H1 (cell line): ENCODE results near the gene B3GALNT1. TPM values are rescaled to one million over a fixed set of nuclear protein-coding genes. Genes with fewer than 3 reads are reported as not detected.

Experiments used
- CTCF ChIA-PET: fragments of 300-600 bp; sonication (Branson Sonifier 250); formaldehyde crosslinking; loops from one replicate; lab custom pipeline; 2021; ENCODE audit not compliant: partially characterized antibody; lab: Charles Lee
- POLR2A ChIA-PET: fragments of 300-600 bp; sonication (Branson Sonifier 250); formaldehyde crosslinking; loops from one replicate; lab custom pipeline; 2021; ENCODE audit warnings: inconsistent platforms; ENCODE audit not compliant: partially characterized antibody; lab: Charles Lee
- DNase-seq, 2 experiments: peaks; one replicate each; pipeline versions ENCODE4 v3.0.0 to v3.0.0-alpha.2; 2010 to 2022; ENCODE audit warnings: low spot score in 2 of 2, low read depth in 1 of 2, mixed read lengths in 1 of 2
- FAIRE-seq: peaks from 2 replicates; lab custom pipeline; 2011; peaks lifted over from hg19 to GRCh38; lab: Jason Lieb, UNC
- H2AFZ ChIP-seq: 2 replicates; pipeline ENCODE4 v1.8.1; 2012; ENCODE audit warnings: low read length, inconsistent platforms
- H2AK5ac ChIP-seq: 2 replicates; pipeline ENCODE4 v1.6.1; 2013; ENCODE audit warnings: low read depth, low read length
- H2BK120ac ChIP-seq: replicated peaks from 2 replicates; pipeline ENCODE3; 2013; ENCODE audit warnings: low read depth, low read length, inconsistent platforms
- H2BK12ac ChIP-seq: 2 replicates; pipeline ENCODE4 v1.6.1; 2013; ENCODE audit warnings: low read depth, low read length
- H2BK15ac ChIP-seq: 2 replicates; pipeline ENCODE4 v1.6.1; 2013; ENCODE audit warnings: low read length
- H2BK20ac ChIP-seq: 2 replicates; pipeline ENCODE4 v1.6.1; 2013; ENCODE audit warnings: low read length
- H2BK5ac ChIP-seq: 2 replicates; pipeline ENCODE4 v1.6.1; 2013; ENCODE audit warnings: low read depth, low read length
- H3K14ac ChIP-seq: 2 replicates; pipeline ENCODE4 v1.6.1; 2013; ENCODE audit warnings: inconsistent platforms; ENCODE audit not compliant: insufficient read length
- H3K18ac ChIP-seq: 2 replicates; pipeline ENCODE4 v1.6.1; 2013; ENCODE audit warnings: low read length; ENCODE audit errors: extremely low read depth
- H3K23ac ChIP-seq: 2 replicates; pipeline ENCODE4 v1.6.1; 2013; ENCODE audit warnings: inconsistent platforms; ENCODE audit not compliant: insufficient read length
- H3K23me2 ChIP-seq: 2 replicates; pipeline ENCODE4 v1.6.1; 2013; ENCODE audit warnings: low read depth, low read length
- H3K27ac ChIP-seq: 2 replicates; pipeline ENCODE4 v1.6.1; 2011; ENCODE audit warnings: low read depth, low read length, inconsistent platforms
- H3K27me3 ChIP-seq, 4 experiments: replicated peaks in 1 of 4; 1 replicate in 1 of 4; 2 replicates in 3 of 4; pipeline versions ENCODE4 v1.6.1 to v1.8.1; 2011 to 2013; ENCODE audit warnings: low read length in 3 of 4, mild to moderate bottlenecking in 3 of 4, inconsistent platforms in 2 of 4, mixed read lengths in 2 of 4, moderate library complexity in 1 of 4; ENCODE audit not compliant: control insufficient read depth in 3 of 4, insufficient read depth in 3 of 4; ENCODE audit errors: extremely low read depth in 1 of 4
- H3K36me3 ChIP-seq, 4 experiments: 2 replicates each; pipeline versions ENCODE4 v1.6.1 to v1.8.1; 2011 to 2013; ENCODE audit warnings: mild to moderate bottlenecking in 4 of 4, low read length in 3 of 4, moderate library complexity in 2 of 4, control low read depth in 1 of 4, inconsistent platforms in 1 of 4; ENCODE audit not compliant: insufficient read depth in 4 of 4, control insufficient read depth in 2 of 4
- H3K4ac ChIP-seq: replicated peaks from 2 replicates; pipeline ENCODE3; 2013; ENCODE audit warnings: low read length, low read depth, mixed read lengths, inconsistent platforms; ENCODE audit not compliant: insufficient read length
- H3K4me1 ChIP-seq, 4 experiments: replicated peaks in 1 of 4; 1 replicate in 1 of 4; 2 replicates in 3 of 4; pipeline versions ENCODE4 v1.6.1 to v1.8.1; 2011 to 2013; ENCODE audit warnings: low read length in 3 of 4, inconsistent platforms in 2 of 4, mixed read lengths in 1 of 4; ENCODE audit not compliant: insufficient read depth in 4 of 4, control insufficient read depth in 3 of 4
- H3K4me2 ChIP-seq, 2 experiments: 2 replicates each; pipeline versions ENCODE4 v1.6.1 to v1.8.1; 2011 to 2013; ENCODE audit warnings: low read depth in 2 of 2, low read length in 2 of 2, control low read depth in 1 of 2, inconsistent platforms in 1 of 2, mild to moderate bottlenecking in 1 of 2; ENCODE audit not compliant: insufficient read depth in 1 of 2
- H3K4me3 ChIP-seq, 4 experiments: fragments of 200-600, 300-600 bp in 1 of 4; sonication (generic), shearing (Covaris generic), sonication (Bioruptor Twin) in 1 of 4; 2 replicates each; pipeline versions ENCODE4 v1.5.1 to v1.8.1; 2011 to 2016; ENCODE audit warnings: low read length in 4 of 4, low read depth in 3 of 4, control low read depth in 2 of 4, inconsistent platforms in 2 of 4, mild to moderate bottlenecking in 2 of 4, mixed read lengths in 1 of 4, moderate library complexity in 1 of 4; ENCODE audit not compliant: insufficient read depth in 2 of 4; ENCODE audit errors: extremely low read depth in 1 of 4
- H3K56ac ChIP-seq: replicated peaks from 2 replicates; pipeline ENCODE3; 2013; ENCODE audit warnings: low read depth, mild to moderate bottlenecking, mixed read lengths, low read length, inconsistent platforms; ENCODE audit not compliant: insufficient read length
- H3K79me1 ChIP-seq: 2 replicates; pipeline ENCODE4 v1.6.1; 2013; ENCODE audit warnings: low read depth, low read length, control low read depth
- H3K79me2 ChIP-seq, 2 experiments: 2 replicates each; pipeline versions ENCODE4 v1.6.1 to v1.8.1; 2012 to 2013; ENCODE audit warnings: low read length in 2 of 2, mild to moderate bottlenecking in 2 of 2, inconsistent platforms in 1 of 2; ENCODE audit not compliant: insufficient read depth in 2 of 2, control insufficient read depth in 1 of 2
- H3K9ac ChIP-seq, 4 experiments: replicated peaks in 1 of 4; 1 replicate in 1 of 4; 2 replicates in 3 of 4; pipeline versions ENCODE4 v1.6.1 to v1.8.1; 2011 to 2013; ENCODE audit warnings: low read depth in 3 of 4, low read length in 3 of 4, control low read depth in 2 of 4, mild to moderate bottlenecking in 2 of 4, moderate library complexity in 2 of 4, inconsistent platforms in 1 of 4; ENCODE audit errors: extremely low read depth in 1 of 4
- H3K9me3 ChIP-seq, 2 experiments: 2 replicates each; pipeline versions ENCODE4 v1.6.1 to v1.8.1; 2012 to 2013; ENCODE audit warnings: mild to moderate bottlenecking in 2 of 2, moderate library complexity in 2 of 2, control low read depth in 1 of 2, inconsistent platforms in 1 of 2, low read depth in 1 of 2, low read length in 1 of 2, mixed read lengths in 1 of 2; ENCODE audit not compliant: insufficient read depth in 2 of 2
- H4K20me1 ChIP-seq, 2 experiments: replicated peaks in 1 of 2; 2 replicates each; pipeline versions ENCODE3 to v1.8.1; 2011 to 2013; ENCODE audit warnings: inconsistent platforms in 2 of 2, low read length in 2 of 2, mild to moderate bottlenecking in 1 of 2; ENCODE audit not compliant: insufficient read depth in 2 of 2, control insufficient read depth in 1 of 2
- H4K5ac ChIP-seq: 2 replicates; pipeline ENCODE4 v1.6.1; 2013; ENCODE audit warnings: low read length, low read depth, mixed read lengths, inconsistent platforms; ENCODE audit not compliant: insufficient read length
- H4K8ac ChIP-seq: 2 replicates; pipeline ENCODE4 v1.8.0; 2013; ENCODE audit warnings: mild to moderate bottlenecking, moderate library complexity, low read length, inconsistent platforms; ENCODE audit not compliant: insufficient read depth; ENCODE audit errors: extremely low read depth
- H4K91ac ChIP-seq: replicated peaks from 2 replicates; pipeline ENCODE3; 2013; ENCODE audit warnings: low read length, mixed read lengths, inconsistent platforms; ENCODE audit not compliant: insufficient read length
- CHD1 ChIP-seq: IDR thresholded peaks from 2 replicates; pipeline ENCODE4 v1.6.1; 2012; ENCODE audit warnings: low read depth, low read length, improper control_type of control experiment
- EP300 ChIP-seq, 2 experiments: IDR thresholded peaks; 1 replicate in 1 of 2; 2 replicates in 1 of 2; pipeline ENCODE4 v1.6.1; 2011 to 2012; ENCODE audit warnings: low read depth in 2 of 2, low read length in 2 of 2, mild to moderate bottlenecking in 2 of 2, borderline replicate concordance in 1 of 2, inconsistent platforms in 1 of 2, moderate library complexity in 1 of 2
- JUND ChIP-seq: IDR thresholded peaks from 2 replicates; pipeline ENCODE4 v1.6.1; 2011; ENCODE audit warnings: mild to moderate bottlenecking, improper control_type of control experiment, low read length
- RBBP5 ChIP-seq: IDR thresholded peaks from 2 replicates; pipeline ENCODE4 v1.7.1; 2012; ENCODE audit warnings: low read depth, mild to moderate bottlenecking, inconsistent platforms, low read length, moderate library complexity, borderline replicate concordance
- SP4 ChIP-seq: IDR thresholded peaks from 2 replicates; pipeline ENCODE4 v1.6.1; 2012; ENCODE audit warnings: low read length, inconsistent platforms
- WGBS, 2 experiments: shearing (Covaris generic) in 1 of 2; methylation state at CpG; one replicate each; pipeline versions ENCODE4 v1.1.6 to v1.1.7; 2013 to 2015; ENCODE audit warnings: low lambda C conversion rate in 2 of 2, mixed read lengths in 2 of 2, inconsistent platforms in 1 of 2, low coverage in 1 of 2, missing lambda C conversion rate in 1 of 2; ENCODE audit not compliant: insufficient replicate concordance in 2 of 2, insufficient coverage in 1 of 2, insufficient read length in 1 of 2; ENCODE audit errors: extremely low coverage in 1 of 2, missing lambda C conversion rate in 1 of 2; 5-methylcytosine and 5-hydroxymethylcytosine counted together
- polyA plus RNA-seq, 7 experiments: library from polyadenylated mRNA; depleted of rRNA in 3 of 7; stranded (reverse) in 5 of 7; unstranded in 2 of 7; fragments of >200 nt in 5 of 7; fragments of 200-250 nt in 2 of 7; gene quantifications; 1 replicate in 5 of 7; 2 replicates in 1 of 7; 4 replicates in 1 of 7; pipeline versions ENCODE4 v1.2.1 to v1.2.3, GENCODE V29; 2011 to 2013; ENCODE audit warnings: missing spikeins in 2 of 7, mixed read lengths in 2 of 7
- total RNA-seq: library from RNA; stranded (reverse); fragmentation: NEBNext Ultra II Directional; extraction: Animal tissue kit (Norgen Biotek cat#: 25700); gene quantifications from 2 replicates; pipeline ENCODE4 v1.2.1, GENCODE V29; 2021

B3GALNT1 gene
- total and polyA plus RNA-seq, 2 of the 8 experiments (the other 6 are each of a cell fraction or from before 2014, with no cell fraction given), result 5.0 to 8.1 TPM

DNA sequence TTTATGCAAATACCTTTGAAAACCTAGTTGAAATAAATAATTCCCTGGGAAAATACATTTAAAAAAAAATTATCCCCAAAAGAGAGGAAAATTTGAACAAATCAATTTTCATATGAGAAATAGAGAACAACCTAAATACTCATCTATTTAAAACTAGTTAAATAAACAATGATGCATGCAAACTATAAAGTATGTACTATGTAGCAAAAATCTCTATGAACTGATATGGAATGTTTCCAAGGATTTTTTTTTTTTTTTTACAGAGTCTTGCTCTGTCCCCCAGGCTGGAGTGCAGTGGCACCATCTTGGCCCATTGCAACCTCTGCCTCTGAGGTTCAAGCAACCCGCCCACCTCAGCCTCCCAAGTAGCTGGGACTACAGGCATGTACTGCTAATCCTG lies 27.2 kb upstream of the B3GALNT1 start:
- no peaks in the 10 kb centered on the region for H3K23me2 ChIP-seq
- TF ChIP-seq JUND (no peak), RBBP5 (no peak), EP300 (IDR thresholded peaks at IDR 0.05; ENCODE audit: borderline replicate concordance in 1 of 2, low read depth in 2 of 2, low read length in 2 of 2) (no peak), CHD1 (no peak), SP4 (no peak)
- H3K18ac ChIP-seq, result no peak overlapping the region
- no peak overlapping the region for H3K14ac ChIP-seq
- no peaks in the 10 kb centered on the region for H3K79me1 ChIP-seq
- WGBS, 2 experiments, result 82% methylated on average over 1 of the region's 1 CpG; no CpG with 5 or more reads in 1 of the 2 experiments
- H4K91ac ChIP-seq, result no peak overlapping the region
- no peak overlapping the region for H3K23ac ChIP-seq
- H3K27ac ChIP-seq, result no peak overlapping the region
- H4K5ac ChIP-seq, result no peak overlapping the region
- no peak overlapping the region for H3K4ac ChIP-seq
- CTCF ChIA-PET, result interaction anchor here (1.5 kb wide), 1 partner anchor 31 kb away, joined by 3 read pairs; no protein-coding TSS in a partner anchor
- H3K36me3 ChIP-seq, result no peaks in the 10 kb centered on the region; a peak in 1 of 8 replicates
- no peaks in the 10 kb centered on the region for H3K9me3 ChIP-seq
- H2AK5ac ChIP-seq, result no peak overlapping the region
- H2BK20ac ChIP-seq, result no peak overlapping the region
- H2BK12ac ChIP-seq, result no peak overlapping the region
- H3K27me3 ChIP-seq, result no peaks in the 10 kb centered on the region
- H2BK15ac ChIP-seq, result no peak overlapping the region
- no peaks in the 10 kb centered on the region for H4K20me1 ChIP-seq
- H3K79me2 ChIP-seq, result no peaks in the 10 kb centered on the region
- H3K9ac ChIP-seq, result no peak overlapping the region
- H3K4me1 ChIP-seq, result no peaks in the 10 kb centered on the region
- H4K8ac ChIP-seq, result no peak overlapping the region
- DNase-seq, result no peak
- no peak overlapping the region for H2BK120ac ChIP-seq
- no peak overlapping the region for H3K4me3 ChIP-seq
- FAIRE-seq, result no peak
- H3K4me2 ChIP-seq, result no peak overlapping the region
- no peak overlapping the region for H2BK5ac ChIP-seq
- no peak overlapping the region for H3K56ac ChIP-seq
- H2AFZ ChIP-seq, result no peak overlapping the region
- POLR2A ChIA-PET, result no interaction called here
